Neural progenitor cell (in vitro differentiated cells): Measurements from ENCODE around the gene CHRNB4. TPM values are rescaled to one million over a fixed set of nuclear protein-coding genes. Genes with fewer than 3 reads are reported as not detected.
A peak's percentile ranks its signal among the peaks of the same experiment; 100 is the strongest.

ENCODE experiments used
- DNase-seq: peaks from one replicate; pipeline ENCODE4 v3.0.0-alpha.2; 2016; ENCODE audit warnings: low spot score
- H2AFZ ChIP-seq: fragments of 200-600 bp; sonication (generic); replicated peaks from 2 replicates; pipeline ENCODE4 v1.6.1; 2016; ENCODE audit warnings: antibody characterized with exemption
- H3F3A ChIP-seq: fragments of 200-600 bp; sonication (generic); 2 replicates; pipeline ENCODE4 v1.6.1; 2016; ENCODE audit warnings: antibody characterized with exemption, low read depth
- H3K27ac ChIP-seq: fragments of 200-600 bp; sonication (generic); 2 replicates; pipeline ENCODE4 v1.5.1; 2016; ENCODE audit warnings: mild to moderate bottlenecking
- H3K27me3 ChIP-seq: fragments of 200-600 bp; sonication (generic); 2 replicates; pipeline ENCODE4 v1.6.1; 2016; ENCODE audit warnings: mild to moderate bottlenecking, moderate library complexity
- H3K36me3 ChIP-seq: fragments of 200-600 bp; sonication (generic); 2 replicates; pipeline ENCODE4 v1.5.1; 2016
- H3K4me1 ChIP-seq: fragments of 200-600 bp; sonication (generic); 2 replicates; pipeline ENCODE4 v1.6.1; 2016; ENCODE audit warnings: mixed run types
- H3K4me2 ChIP-seq: fragments of 200-600 bp; sonication (generic); 2 replicates; pipeline ENCODE4 v1.6.1; 2016
- H3K4me3 ChIP-seq: fragments of 200-600 bp; sonication (generic); 2 replicates; pipeline ENCODE4 v1.5.1; 2016
- H3K79me2 ChIP-seq: fragments of 200-600 bp; sonication (generic); 2 replicates; pipeline ENCODE4 v1.6.1; 2016; ENCODE audit warnings: low read depth
- H3K9ac ChIP-seq: fragments of 200-600 bp; sonication (generic); 2 replicates; pipeline ENCODE4 v1.6.1; 2016
- H3K9me3 ChIP-seq: fragments of 200-600 bp; sonication (generic); 2 replicates; pipeline ENCODE4 v1.5.1; 2016; ENCODE audit warnings: low read depth
- H4K20me1 ChIP-seq: fragments of 200-600 bp; sonication (generic); 2 replicates; pipeline ENCODE4 v1.6.1; 2016; ENCODE audit warnings: low read depth
- H3K27ac Mint-ChIP-seq: 3 replicates; pipeline ENCODE4 v1.8.0; 2021; ENCODE audit warnings: mixed read lengths
- H3K27me3 Mint-ChIP-seq: 2 replicates; pipeline ENCODE4 v1.8.0; 2022; ENCODE audit warnings: low read depth, mild to moderate bottlenecking, inconsistent platforms, moderate library complexity, mixed read lengths; ENCODE audit not compliant: insufficient read depth
- H3K36me3 Mint-ChIP-seq: 3 replicates; pipeline ENCODE4 v1.8.0; 2021; ENCODE audit warnings: mixed read lengths
- H3K4me1 Mint-ChIP-seq: 3 replicates; pipeline ENCODE4 v1.8.0; 2021; ENCODE audit warnings: mixed read lengths
- H3K4me3 Mint-ChIP-seq: 3 replicates; pipeline ENCODE4 v1.8.0; 2021; ENCODE audit warnings: mild to moderate bottlenecking, moderate library complexity, mixed read lengths
- H3K9me3 Mint-ChIP-seq: 3 replicates; pipeline ENCODE4 v1.8.0; 2020; ENCODE audit warnings: mixed read lengths
- CTCF ChIP-seq: fragments of 200-600 bp; sonication (generic); IDR thresholded peaks from 2 replicates; pipeline ENCODE4 v1.5.1; 2017; ENCODE audit warnings: antibody characterized with exemption, mild to moderate bottlenecking
- EZH2 ChIP-seq: fragments of 200-600 bp; sonication (generic); IDR thresholded peaks from 2 replicates; pipeline ENCODE4 v1.6.1; 2017; ENCODE audit warnings: antibody characterized with exemption, mild to moderate bottlenecking, moderate library complexity
- EZH2phosphoT487 ChIP-seq: fragments of 200-600 bp; sonication (generic); IDR thresholded peaks from 2 replicates; pipeline ENCODE4 v1.6.1; 2017; ENCODE audit warnings: antibody characterized with exemption
- total RNA-seq: library from RNA; depleted of rRNA; stranded (reverse); fragments of >200 nt; gene quantifications from 2 replicates; pipeline ENCODE4 v1.2.3, GENCODE V29; 2015; ENCODE audit warnings: low replicate concordance

Gene CHRNB4
- total RNA-seq, 1 donor from 2014 or later, result 0.24 TPM

GRCh38 chr15:78620021-78620526, 20.9 kb downstream of the CHRNB4 start:
- peak overlapping the region; percentile 78 for H3K4me3 Mint-ChIP-seq
- H3K9me3 ChIP-seq, result no peaks in the 10 kb centered on the region
- H3F3A ChIP-seq, result peaks cover 16% of the 10 kb centered on the region
- H4K20me1 ChIP-seq, result peaks cover 4% of the 10 kb centered on the region
- peak overlapping the region; percentile 99 for H2AFZ ChIP-seq
- no peaks in the 10 kb centered on the region for H3K79me2 ChIP-seq
- H3K36me3 Mint-ChIP-seq, result no peaks in the 10 kb centered on the region
- H3K36me3 ChIP-seq, result no peaks in the 10 kb centered on the region
- peaks cover 10% of the 10 kb centered on the region for H3K4me1 Mint-ChIP-seq
- TF ChIP-seq CTCF (peak; percentile 57), EZH2phosphoT487 (no peak), EZH2 (peak; percentile 82)
- DNase-seq, result peak; percentile 84
- H3K4me2 ChIP-seq, result peak overlapping the region; percentile 96
- H3K27ac Mint-ChIP-seq, result no peak overlapping the region
- no peak overlapping the region for H3K9ac ChIP-seq
- H3K27ac ChIP-seq, result no peak overlapping the region
- no peaks in the 10 kb centered on the region for H3K9me3 Mint-ChIP-seq
- H3K4me3 ChIP-seq, result peak overlapping the region; percentile 73
- H3K27me3 ChIP-seq, result peaks cover 55% of the 10 kb centered on the region
- peaks cover 37% of the 10 kb centered on the region for H3K27me3 Mint-ChIP-seq
- H3K4me1 ChIP-seq, result no peaks in the 10 kb centered on the region

- TF ChIP-seq EZH2phosphoT487 (no peak), EZH2 (no peak), CTCF (no peak)
- H3K27ac Mint-ChIP-seq, result no peak overlapping the region
- DNase-seq, result peak; percentile 45
- no peaks in the 10 kb centered on the region for H3K36me3 ChIP-seq
- H3K4me2 ChIP-seq, result peak overlapping the region; percentile 96
- H4K20me1 ChIP-seq, result peaks cover 4% of the 10 kb centered on the region
- H3K36me3 Mint-ChIP-seq, result no peaks in the 10 kb centered on the region
- H3K27me3 Mint-ChIP-seq, result peaks cover 37% of the 10 kb centered on the region
- peak overlapping the region; percentile 73 for H3K4me3 ChIP-seq
- peak overlapping the region; percentile 99 for H2AFZ ChIP-seq
- peaks cover 55% of the 10 kb centered on the region for H3K27me3 ChIP-seq
- no peaks in the 10 kb centered on the region for H3K4me1 ChIP-seq
- H3K27ac ChIP-seq, result no peak overlapping the region
- H3K9ac ChIP-seq, result no peak overlapping the region
- H3K79me2 ChIP-seq, result no peaks in the 10 kb centered on the region
- peaks cover 10% of the 10 kb centered on the region for H3K4me1 Mint-ChIP-seq
- H3K9me3 ChIP-seq, result no peaks in the 10 kb centered on the region
- peak overlapping the region; percentile 78 for H3K4me3 Mint-ChIP-seq
- peaks cover 16% of the 10 kb centered on the region for H3F3A ChIP-seq
- no peaks in the 10 kb centered on the region for H3K9me3 Mint-ChIP-seq
Measured at GRCh38 chr15:78619022-78619950, 21.7 kb downstream of the CHRNB4 start.

GRCh38 chr15:78618490-78618934, 22.5 kb downstream of the CHRNB4 start:
- Histone ChIP-seq H2AFZ (no peak overlapping the region), H3K27ac (no peak overlapping the region), H3K4me3 (no peak overlapping the region), H4K20me1 (peaks cover 4% of the 10 kb centered on the region), H3K9me3 (no peaks in the 10 kb centered on the region), H3K36me3 (no peaks in the 10 kb centered on the region), H3K9ac (no peak overlapping the region), H3F3A (peaks cover 16% of the 10 kb centered on the region), H3K4me1 (no peaks in the 10 kb centered on the region), H3K79me2 (no peaks in the 10 kb centered on the region), H3K4me2 (no peak overlapping the region), H3K27me3 (peaks cover 50% of the 10 kb centered on the region)
- H3K4me1 Mint-ChIP-seq, result peaks cover 10% of the 10 kb centered on the region
- H3K27me3 Mint-ChIP-seq, result peaks cover 37% of the 10 kb centered on the region
- DNase-seq, result peak; percentile 90
- peak overlapping the region; percentile 64 for H3K4me3 Mint-ChIP-seq
- no peak overlapping the region for H3K27ac Mint-ChIP-seq
- TF ChIP-seq EZH2, result no peak
- TF ChIP-seq EZH2phosphoT487, result no peak
- TF ChIP-seq CTCF, result peak; percentile 89
- H3K36me3 Mint-ChIP-seq, result no peaks in the 10 kb centered on the region
- H3K9me3 Mint-ChIP-seq, result no peaks in the 10 kb centered on the region
